GM13977 (cell line): Measurements from ENCODE around the gene MICU1.

Experiments used
- DNase-seq: peaks from one replicate; pipeline ENCODE4 v3.0.0; 2012; ENCODE audit warnings: low spot score
- in situ Hi-C: fragments of 300-500 bp; cut with MboI; formaldehyde crosslinking; loops from one replicate; pipeline ENCODE4 v1.12.0; 2022; ENCODE audit warnings: low sequenced_read_pairs, low pct_unique_long_range_greater_than_20kb, mixed read lengths, inconsistent platforms; ENCODE audit not compliant: unreplicated experiment
- TF ChIP-seq, protein P1 (sequence below): IDR thresholded peaks from 2 replicates; pipeline ENCODE4 v1.5.1; 2012; ENCODE audit warnings: mild to moderate bottlenecking, control low read depth; ENCODE audit not compliant: insufficient read depth; ENCODE audit errors: extremely low read depth, missing control alignments

MICU1 gene

GRCh38 chr10:72595436-72595835, 30.4 kb downstream of the MICU1 start:
- in situ Hi-C loops: no loop called here
- TF ChIP-seq, protein P1, sequence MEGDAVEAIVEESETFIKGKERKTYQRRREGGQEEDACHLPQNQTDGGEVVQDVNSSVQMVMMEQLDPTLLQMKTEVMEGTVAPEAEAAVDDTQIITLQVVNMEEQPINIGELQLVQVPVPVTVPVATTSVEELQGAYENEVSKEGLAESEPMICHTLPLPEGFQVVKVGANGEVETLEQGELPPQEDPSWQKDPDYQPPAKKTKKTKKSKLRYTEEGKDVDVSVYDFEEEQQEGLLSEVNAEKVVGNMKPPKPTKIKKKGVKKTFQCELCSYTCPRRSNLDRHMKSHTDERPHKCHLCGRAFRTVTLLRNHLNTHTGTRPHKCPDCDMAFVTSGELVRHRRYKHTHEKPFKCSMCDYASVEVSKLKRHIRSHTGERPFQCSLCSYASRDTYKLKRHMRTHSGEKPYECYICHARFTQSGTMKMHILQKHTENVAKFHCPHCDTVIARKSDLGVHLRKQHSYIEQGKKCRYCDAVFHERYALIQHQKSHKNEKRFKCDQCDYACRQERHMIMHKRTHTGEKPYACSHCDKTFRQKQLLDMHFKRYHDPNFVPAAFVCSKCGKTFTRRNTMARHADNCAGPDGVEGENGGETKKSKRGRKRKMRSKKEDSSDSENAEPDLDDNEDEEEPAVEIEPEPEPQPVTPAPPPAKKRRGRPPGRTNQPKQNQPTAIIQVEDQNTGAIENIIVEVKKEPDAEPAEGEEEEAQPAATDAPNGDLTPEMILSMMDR: no peak
- DNase-seq: no peak

DNA sequence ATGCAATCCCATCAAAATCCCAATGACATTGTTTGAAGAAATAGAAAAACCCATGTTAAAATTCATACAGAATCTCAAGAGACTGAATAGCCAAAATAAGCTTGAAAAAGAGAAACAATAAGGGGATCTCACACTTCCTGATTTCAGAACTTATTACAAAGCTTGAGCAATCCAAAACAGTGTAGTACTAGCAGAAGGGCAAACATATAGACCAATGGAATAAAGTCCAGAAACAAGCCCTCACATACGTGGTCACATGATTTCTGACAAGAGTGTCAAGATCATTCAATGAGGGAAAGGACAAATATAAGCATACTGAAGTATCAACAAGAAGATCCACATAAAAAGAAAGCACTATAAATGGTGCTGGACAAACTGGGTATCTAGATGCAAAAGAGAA, 31.9 kb downstream of the MICU1 start:
- in situ Hi-C loops: no loop called here
- TF ChIP-seq, protein P1: no peak
- DNase-seq: no peak

DNA sequence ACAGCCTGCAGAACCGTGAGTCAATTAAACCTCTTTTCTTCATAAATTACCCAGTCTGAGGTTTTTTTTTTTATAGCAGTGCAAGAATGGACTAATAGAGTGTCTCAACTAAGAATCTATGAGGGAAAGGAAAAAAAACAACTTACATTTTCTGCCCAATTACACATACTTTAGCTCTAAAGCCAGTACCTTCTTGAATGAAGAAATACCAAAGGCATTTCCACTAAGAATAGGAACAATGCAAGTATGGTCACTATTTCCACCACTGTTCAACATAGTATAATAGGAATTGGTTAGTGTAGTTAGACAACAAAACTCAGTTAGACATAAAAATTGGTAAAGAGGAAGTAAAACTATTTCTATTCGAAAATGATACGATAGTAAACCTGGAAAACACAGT, 37.6 kb downstream of the MICU1 start:
- in situ Hi-C loops: no loop called here
- TF ChIP-seq, protein P1: no peak
- DNase-seq: no peak

GRCh38 chr10:72587568-72587967, 38.3 kb downstream of the MICU1 start:
- no peak for DNase-seq
- in situ Hi-C loops: no loop called here
- TF ChIP-seq, protein P1: no peak

GRCh38 chr10:72574636-72575035, 51.2 kb downstream of the MICU1 start:
- TF ChIP-seq, protein P1: no peak
- DNase-seq: no peak

GRCh38 chr10:72573079-72573478, 52.8 kb downstream of the MICU1 start:
- in situ Hi-C loops: no loop called here
- TF ChIP-seq, protein P1: no peak
- DNase-seq: no peak

More at GRCh38 chr10:72574636-72575035, 51.2 kb downstream of the MICU1 start:
- in situ Hi-C loops: no loop called here
